GM10248 (cell line): ENCODE data around the gene TMEM63C.

Experiments
- CTCF ChIA-PET: fragments of 300-600 bp; sonication (Branson Sonifier 250); formaldehyde crosslinking; extraction: SDS; loops from one replicate; lab custom pipeline; 2021; ENCODE audit warnings: antibody characterized with exemption; lab: Yijun Ruan, JAX
- POLR2A ChIA-PET: fragments of 350-650 bp; sonication (Branson Sonifier 250); formaldehyde crosslinking; extraction: SDS; loops from one replicate; lab custom pipeline; 2020; ENCODE audit warnings: antibody characterized with exemption; lab: Yijun Ruan, JAX
- DNase-seq: peaks from one replicate; pipeline ENCODE4 v3.0.0; 2012; ENCODE audit errors: extremely low spot score
- CTCF ChIP-seq: IDR thresholded peaks from 2 replicates; pipeline ENCODE4 v1.5.1; 2012; ENCODE audit warnings: mild to moderate bottlenecking, low read depth; ENCODE audit errors: extremely low read depth, missing control alignments, control extremely low read depth

The TMEM63C gene

GRCh38 chr14:77305696-77306095 is 124.1 kb downstream of the TMEM63C start:
- no peak for TF ChIP-seq CTCF
- DNase-seq: no peak
- ChIA-PET CTCF (interaction anchor here (5.2 to 12.9 kb wide), 2 partner anchors 7 to 245 kb away, joined by 32 to 247 read pairs; no protein-coding TSS in a partner anchor), POLR2A (no interaction called here)

- CTCF ChIA-PET: interaction anchor here (1.1 to 12.9 kb wide), 4 partner anchors 6 to 155 kb away, joined by 3 to 247 read pairs (median 6); no protein-coding TSS in a partner anchor
- POLR2A ChIA-PET: no interaction called here
- TF ChIP-seq CTCF: no peak
- no peak for DNase-seq
These were observed 124.8 kb downstream of the TMEM63C start for GRCh38 chr14:77306416-77306815.

- TF ChIP-seq CTCF: no peak
- ChIA-PET CTCF (interaction anchor here (0.7 to 12.9 kb wide), 8 partner anchors 5 to 434 kb away, joined by 3 to 247 read pairs (median 4); no protein-coding TSS in a partner anchor), POLR2A (no interaction called here)
- DNase-seq: no peak
These were observed 125.4 kb downstream of the TMEM63C start for GRCh38 chr14:77306851-77307496.
